Endodermal cell (in vitro differentiated cells): ENCODE data around the gene LGALS16. TPM values are rescaled to one million over a fixed set of nuclear protein-coding genes. Genes with fewer than 3 reads are reported as not detected.

ENCODE experiments used
- DNase-seq: peaks from one replicate; pipeline ENCODE4 v3.0.0-alpha.2; 2017
- H3K27ac ChIP-seq: 2 replicates; pipeline ENCODE4 v1.5.1; 2013; ENCODE audit warnings: mild to moderate bottlenecking, low read depth, low read length, moderate library complexity
- H3K27me3 ChIP-seq: 2 replicates; pipeline ENCODE4 v1.6.1; 2013; ENCODE audit warnings: mild to moderate bottlenecking, low read length, moderate library complexity; ENCODE audit not compliant: insufficient read depth, control insufficient read depth, poor library complexity, severe bottlenecking
- H3K36me3 ChIP-seq: 2 replicates; pipeline ENCODE4 v1.7.0; 2013; ENCODE audit warnings: mild to moderate bottlenecking, low read length, moderate library complexity; ENCODE audit not compliant: control insufficient read depth, insufficient read depth
- H3K4me1 ChIP-seq: one replicate; pipeline ENCODE4 v1.7.0; 2013; ENCODE audit warnings: low read length; ENCODE audit not compliant: control insufficient read depth, insufficient read depth
- H3K4me3 ChIP-seq: 2 replicates; pipeline ENCODE4 v1.5.1; 2013; ENCODE audit warnings: mild to moderate bottlenecking, low read length, moderate library complexity
- H3K9ac ChIP-seq: 2 replicates; pipeline ENCODE4 v1.6.1; 2013; ENCODE audit warnings: mild to moderate bottlenecking, low read length, moderate library complexity; ENCODE audit not compliant: poor library complexity, severe bottlenecking; ENCODE audit errors: extremely low read depth
- H3K9me3 ChIP-seq: 2 replicates; pipeline ENCODE4 v1.6.1; 2013; ENCODE audit warnings: mild to moderate bottlenecking, low read length, moderate library complexity; ENCODE audit not compliant: control insufficient read depth
- H3K27ac Mint-ChIP-seq: 2 replicates; pipeline ENCODE4 v1.8.0; 2020; ENCODE audit warnings: mixed read lengths
- H3K27me3 Mint-ChIP-seq: 2 replicates; pipeline ENCODE4 v1.8.0; 2021; ENCODE audit warnings: mild to moderate bottlenecking, mixed read lengths; ENCODE audit not compliant: insufficient read depth
- H3K36me3 Mint-ChIP-seq: 2 replicates; pipeline ENCODE4 v1.8.0; 2020; ENCODE audit warnings: low read depth, mixed read lengths
- H3K4me1 Mint-ChIP-seq: 2 replicates; pipeline ENCODE4 v1.8.0; 2020; ENCODE audit warnings: mixed read lengths
- H3K4me3 Mint-ChIP-seq: 2 replicates; pipeline ENCODE4 v1.8.0; 2020; ENCODE audit warnings: mild to moderate bottlenecking, moderate library complexity, mixed read lengths
- H3K9me3 Mint-ChIP-seq: 2 replicates; pipeline ENCODE4 v1.8.0; 2020; ENCODE audit warnings: mild to moderate bottlenecking, mixed read lengths
- CTCF ChIP-seq: fragments of 200-600 bp; sonication (generic); conservative IDR thresholded peaks from 2 replicates; pipeline ENCODE4 v1.5.0; 2021; ENCODE audit warnings: antibody characterized with exemption, mild to moderate bottlenecking
- WGBS, 2 experiments: methylation state at CpG; one replicate each; pipeline versions ENCODE4 v1.1.5 to v1.1.7; 2013; ENCODE audit warnings: missing lambda C conversion rate in 2 of 2, mixed read lengths in 1 of 2; ENCODE audit not compliant: insufficient coverage in 1 of 2, insufficient read length in 1 of 2; 5-methylcytosine and 5-hydroxymethylcytosine counted together
- long read RNA-seq, 4 experiments: library from polyadenylated mRNA in 2 of 4; library from RNA in 1 of 4; library from capped mRNA in 1 of 4; stranded (forward) in 3 of 4; unstranded in 1 of 4; transcript quantifications; one replicate each; pipeline ENCODE4 v2.0.0, GENCODE V29; 2020 to 2021; ENCODE audit warnings: inconsistent platforms in 1 of 4
- polyA plus RNA-seq, 2 experiments: library from polyadenylated mRNA; stranded (reverse); fragments of 50-300 nt; gene quantifications; one replicate each; pipeline ENCODE4 v1.2.3, GENCODE V29; 2013
- total RNA-seq, 2 donors: library from RNA; stranded (reverse); fragmentation: NEBNext Ultra II Directional in 1 of 2; extraction: Animal tissue kit (Norgen Biotek cat#: 25700) in 1 of 2; gene quantifications; 2 replicates in 1 of 2; 3 replicates in 1 of 2; pipeline ENCODE4 v1.2.1, GENCODE V29; 2021

Gene LGALS16
- total RNA-seq: not detected
- polyA plus RNA-seq (2013, experiment 1 of 2): not detected
- not detected for polyA plus RNA-seq (2013, experiment 2 of 2)
- long read RNA-seq, experiment 1: 0 reads
- long read RNA-seq, experiment 2: 0 reads
- long read RNA-seq, experiment 3: 0 reads
- long read RNA-seq, experiment 4: 0 reads

GRCh38 chr19:39655613-39656012 lies at the start of gene LGALS16:
Gene LGALS16 (plus strand): TSS chr19:39655913. CDS start chr19:39655962, 49 bp downstream.
- DNase-seq: no peak
- Mint-ChIP-seq H3K9me3 (no peaks in the 10 kb centered on the region), H3K27me3 (peaks cover 45% of the 10 kb centered on the region), H3K27ac (no peak within 1 kb of the TSS), H3K4me1 (no peaks in the 10 kb centered on the region), H3K4me3 (no peak within 1 kb of the TSS), H3K36me3 (no peaks in the 10 kb centered on the region)
- no peaks in the 10 kb centered on the region for H3K36me3 ChIP-seq
- no peak for TF ChIP-seq CTCF
- H3K9me3 ChIP-seq: no peaks in the 10 kb centered on the region
- 20 to 49% methylated on average over 2 to 3 of the region's 3 CpGs for WGBS, 2 experiments
- H3K4me3 ChIP-seq: no peak within 1 kb of the TSS
- H3K9ac ChIP-seq: no peak within 1 kb of the TSS
- no peak within 1 kb of the TSS for H3K27ac ChIP-seq
- no peaks in the 10 kb centered on the region for H3K4me1 ChIP-seq
- peaks cover 35% of the 10 kb centered on the region for H3K27me3 ChIP-seq

- Histone ChIP-seq H3K36me3 (no peaks in the 10 kb centered on the region), H3K27me3 (peaks cover 20% of the 10 kb centered on the region), H3K4me3 (no peak overlapping the region), H3K4me1 (no peaks in the 10 kb centered on the region), H3K27ac (no peak overlapping the region), H3K9ac (no peak overlapping the region), H3K9me3 (no peaks in the 10 kb centered on the region)
- no peak for DNase-seq
- peaks cover 6% of the 10 kb centered on the region for H3K27me3 Mint-ChIP-seq
- no peak overlapping the region for H3K27ac Mint-ChIP-seq
- H3K4me1 Mint-ChIP-seq: no peaks in the 10 kb centered on the region
- 90 to 92% methylated on average over 9 of the region's 9 CpGs for WGBS, 2 experiments
- no peak for TF ChIP-seq CTCF
- no peak overlapping the region for H3K4me3 Mint-ChIP-seq
- no peaks in the 10 kb centered on the region for H3K36me3 Mint-ChIP-seq
- peaks cover 1% of the 10 kb centered on the region for H3K9me3 Mint-ChIP-seq
Observed at GRCh38 chr19:39607021-39607420, 48.7 kb upstream of the LGALS16 start.

GRCh38 chr19:39607561-39607960 lies 48.2 kb upstream of the LGALS16 start:
- WGBS, 2 experiments: 67 to 77% methylated on average over 4 to 6 of the region's 6 CpGs
- no peaks in the 10 kb centered on the region for H3K4me1 ChIP-seq

More at GRCh38 chr19:39607561-39607960, 48.2 kb upstream of the LGALS16 start:
- Mint-ChIP-seq H3K4me3 (no peak overlapping the region), H3K27ac (no peak overlapping the region), H3K36me3 (no peaks in the 10 kb centered on the region), H3K9me3 (peaks cover 6% of the 10 kb centered on the region), H3K27me3 (peaks cover 8% of the 10 kb centered on the region), H3K4me1 (no peaks in the 10 kb centered on the region)
- Histone ChIP-seq H3K4me3 (no peak overlapping the region), H3K9me3 (peaks cover 3% of the 10 kb centered on the region), H3K27ac (no peak overlapping the region), H3K36me3 (no peaks in the 10 kb centered on the region), H3K9ac (no peak overlapping the region), H3K27me3 (peaks cover 15% of the 10 kb centered on the region)
- TF ChIP-seq CTCF: no peak
- DNase-seq: no peak
